GM23338 (cell line): ENCODE data around the gene MPP7. TPM values are rescaled to one million over a fixed set of nuclear protein-coding genes. Genes with fewer than 3 reads are reported as not detected.

Source experiments
- ATAC-seq: fragments of 200-7000 bp; cut with Tn5 transposase; 3 replicates; pipeline ENCODE4 v1.9.1; 2020
- DNase-seq: peaks from one replicate; pipeline ENCODE4 v3.0.0-alpha.2; 2015; ENCODE audit warnings: low spot score
- H2AFZ ChIP-seq: fragments of 200-600 bp; sonication (generic); 2 replicates; pipeline ENCODE4 v1.8.0; 2016; ENCODE audit warnings: antibody characterized with exemption, mild to moderate bottlenecking, moderate library complexity
- H3F3A ChIP-seq: fragments of 200-600 bp; sonication (generic); replicated peaks from 2 replicates; pipeline ENCODE4 v1.8.0; 2017; ENCODE audit warnings: antibody characterized with exemption, mixed run types, low read depth
- H3K27ac ChIP-seq: fragments of 200-600 bp; sonication (generic); 2 replicates; pipeline ENCODE4 v1.6.1; 2016; ENCODE audit warnings: low read depth
- H3K27me3 ChIP-seq: fragments of 200-600 bp; sonication (generic); 2 replicates; pipeline ENCODE4 v1.8.0; 2016; ENCODE audit warnings: mild to moderate bottlenecking, mixed run types, moderate library complexity; ENCODE audit not compliant: insufficient read depth
- H3K36me3 ChIP-seq: fragments of 200-600 bp; sonication (generic); 2 replicates; pipeline ENCODE4 v1.8.0; 2016; ENCODE audit warnings: mild to moderate bottlenecking; ENCODE audit not compliant: insufficient read depth
- H3K4me1 ChIP-seq: fragments of 200-600 bp; sonication (generic); 2 replicates; pipeline ENCODE4 v1.8.0; 2016; ENCODE audit warnings: mild to moderate bottlenecking, moderate library complexity; ENCODE audit not compliant: insufficient read depth
- H3K4me2 ChIP-seq: fragments of 200-600 bp; sonication (generic); 2 replicates; pipeline ENCODE4 v1.7.1; 2017; ENCODE audit warnings: mixed run types
- H3K4me3 ChIP-seq: fragments of 200-600 bp; sonication (generic); 2 replicates; pipeline ENCODE4 v1.6.1; 2016; ENCODE audit warnings: mixed run types
- H3K79me2 ChIP-seq: fragments of 200-600 bp; sonication (generic); replicated peaks from 2 replicates; pipeline ENCODE4 v1.8.0; 2017; ENCODE audit warnings: mild to moderate bottlenecking; ENCODE audit not compliant: insufficient read depth
- H3K9me2 ChIP-seq: fragments of 200-600 bp; sonication (generic); 2 replicates; pipeline ENCODE4 v1.8.0; 2017; ENCODE audit not compliant: insufficient read depth
- H4K20me1 ChIP-seq: fragments of 200-600 bp; sonication (generic); replicated peaks from 2 replicates; pipeline ENCODE4 v1.8.0; 2017; ENCODE audit warnings: mild to moderate bottlenecking; ENCODE audit not compliant: insufficient read depth
- H3K27ac Mint-ChIP-seq: 2 replicates; pipeline ENCODE4 v1.8.0; 2020; ENCODE audit warnings: inconsistent platforms, mild to moderate bottlenecking, moderate library complexity, mixed read lengths
- H3K27me3 Mint-ChIP-seq: 3 replicates; pipeline ENCODE4 v1.8.0; 2022; ENCODE audit warnings: low read depth, mild to moderate bottlenecking, moderate library complexity, mixed read lengths, inconsistent platforms; ENCODE audit not compliant: insufficient read depth, poor library complexity
- H3K36me3 Mint-ChIP-seq: 3 replicates; pipeline ENCODE4 v1.8.0; 2021; ENCODE audit warnings: low read depth, mild to moderate bottlenecking, inconsistent platforms, moderate library complexity, mixed read lengths
- H3K4me1 Mint-ChIP-seq: 3 replicates; pipeline ENCODE4 v1.8.0; 2020; ENCODE audit warnings: mild to moderate bottlenecking, inconsistent platforms, mixed read lengths
- H3K4me3 Mint-ChIP-seq: 3 replicates; pipeline ENCODE4 v1.8.0; 2021; ENCODE audit warnings: moderate library complexity, mild to moderate bottlenecking, inconsistent platforms, mixed read lengths
- H3K9me3 Mint-ChIP-seq: 3 replicates; pipeline ENCODE4 v1.8.0; 2020; ENCODE audit warnings: moderate library complexity, mild to moderate bottlenecking, inconsistent platforms, mixed read lengths
- CTCF ChIP-seq, 2 experiments: fragments of 200-600 bp in 1 of 2; sonication (generic) in 1 of 2; conservative IDR thresholded peaks; 2 replicates each; pipeline versions ENCODE4 v1.5.1 to v1.6.1; 2016 to 2017; ENCODE audit warnings: antibody characterized with exemption in 2 of 2, low read depth in 2 of 2, mild to moderate bottlenecking in 2 of 2, moderate library complexity in 1 of 2
- ETS1 ChIP-seq: IDR thresholded peaks from 2 replicates; pipeline ENCODE4 v1.6.1; 2016; ENCODE audit warnings: antibody characterized with exemption
- EZH2 ChIP-seq: fragments of 200-600 bp; sonication (generic); IDR thresholded peaks from one replicate; pipeline ENCODE4 v1.8.0; 2017; ENCODE audit warnings: antibody characterized with exemption, mild to moderate bottlenecking, low read depth; ENCODE audit not compliant: unreplicated experiment
- EZH2phosphoT487 ChIP-seq: fragments of 200-600 bp; sonication (generic); IDR thresholded peaks from one replicate; pipeline ENCODE4 v1.8.1; 2018; ENCODE audit warnings: antibody characterized with exemption; ENCODE audit not compliant: unreplicated experiment
- JUNB ChIP-seq: IDR thresholded peaks from one replicate; pipeline ENCODE4 v1.6.1; 2016; ENCODE audit warnings: antibody characterized with exemption; ENCODE audit not compliant: unreplicated experiment
- NANOG ChIP-seq: IDR thresholded peaks from 2 replicates; pipeline ENCODE4 v1.6.1; 2016; ENCODE audit warnings: antibody characterized with exemption, borderline replicate concordance
- POLR2AphosphoS5 ChIP-seq: IDR thresholded peaks from 2 replicates; pipeline ENCODE4 v1.6.1; 2016; ENCODE audit warnings: antibody characterized with exemption, low read depth
- ZNF331 ChIP-seq: fragments of 250-450 bp; sonication (Bioruptor Pico); IDR thresholded peaks from 2 replicates; pipeline ENCODE4 v1.5.0; 2020; ENCODE audit warnings: low read depth, mild to moderate bottlenecking, moderate library complexity
- polyA plus RNA-seq: library from polyadenylated mRNA; unstranded; fragments of >200 nt; fragmentation: Nextera tagmentation; extraction: Ambion mirVana; gene quantifications from 2 replicates; pipeline ENCODE4 v1.2.1, GENCODE V29; 2016
- total RNA-seq: library from RNA; depleted of rRNA; stranded (reverse); fragments of >200 nt; shearing (Covaris generic); gene quantifications from 2 replicates; pipeline ENCODE4 v1.2.3, GENCODE V29; 2014

The MPP7 gene
- total and polyA plus RNA-seq, 2 experiments from 2014 or later = 5.0 to 8.0 TPM

GRCh38 chr10:28269842-28270456 lies 32.9 kb downstream of the MPP7 start:
- Histone ChIP-seq H3K27me3 (no peaks in the 10 kb centered on the region), H4K20me1 (0 out of 2 replicates have a peak, but pooled peaks cover 4% of the 10 kb centered on the region), H3K4me1 (no peaks in the 10 kb centered on the region), H3K9me2 (no peaks in the 10 kb centered on the region), H2AFZ (no peak overlapping the region), H3K4me3 (no peak overlapping the region), H3K36me3 (no peaks in the 10 kb centered on the region), H3K4me2 (no peak overlapping the region), H3K79me2 (no peaks in the 10 kb centered on the region), H3F3A (no peaks in the 10 kb centered on the region), H3K27ac (no peak overlapping the region)
- no peak for ATAC-seq
- Mint-ChIP-seq H3K27me3 (peaks cover 2% of the 10 kb centered on the region), H3K4me3 (no peak overlapping the region), H3K4me1 (peaks cover 7% of the 10 kb centered on the region; the same call in 1 of the 3 replicates), H3K36me3 (no peaks in the 10 kb centered on the region), H3K27ac (no peak overlapping the region), H3K9me3 (no peaks in the 10 kb centered on the region)
- DNase-seq = no peak
- TF ChIP-seq EZH2phosphoT487 (no peak), CTCF (conservative IDR thresholded peaks at IDR 0.05; ENCODE audit: low read depth in 2 of 2) (no peak), EZH2 (no peak), POLR2AphosphoS5 (no peak), JUNB (no peak)

GRCh38 chr10:28266449-28267224 lies 36.2 kb downstream of the MPP7 start:
- no peaks in the 10 kb centered on the region for H3K27me3 ChIP-seq
- TF ChIP-seq POLR2AphosphoS5 = no peak
- no peak overlapping the region for H2AFZ ChIP-seq
- Mint-ChIP-seq H3K4me1 (peaks cover 11% of the 10 kb centered on the region; the same call in 2 of the 3 replicates), H3K27ac (no peak overlapping the region), H3K27me3 (peaks cover 3% of the 10 kb centered on the region), H3K9me3 (no peaks in the 10 kb centered on the region), H3K4me3 (no peak overlapping the region), H3K36me3 (no peaks in the 10 kb centered on the region)
- ATAC-seq (no peak), DNase-seq (no peak)
- no peaks in the 10 kb centered on the region for H3K36me3 ChIP-seq
- no peak overlapping the region for H3K4me2 ChIP-seq
- no peaks in the 10 kb centered on the region for H3K4me1 ChIP-seq
- no peaks in the 10 kb centered on the region for H4K20me1 ChIP-seq
- H3K27ac ChIP-seq = no peak overlapping the region
- H3K79me2 ChIP-seq = no peaks in the 10 kb centered on the region
- no peak overlapping the region for H3K4me3 ChIP-seq
- no peaks in the 10 kb centered on the region for H3K9me2 ChIP-seq
- H3F3A ChIP-seq = no peaks in the 10 kb centered on the region

- no peaks in the 10 kb centered on the region for H3K9me3 Mint-ChIP-seq
- Histone ChIP-seq H3F3A (no peaks in the 10 kb centered on the region), H3K4me1 (no peaks in the 10 kb centered on the region), H3K27me3 (no peaks in the 10 kb centered on the region), H3K27ac (no peak overlapping the region), H3K79me2 (no peaks in the 10 kb centered on the region), H3K4me3 (no peak overlapping the region), H3K36me3 (no peaks in the 10 kb centered on the region), H3K9me2 (no peaks in the 10 kb centered on the region), H3K4me2 (no peak overlapping the region), H4K20me1 (no peaks in the 10 kb centered on the region), H2AFZ (no peak overlapping the region)
- H3K27me3 Mint-ChIP-seq = peaks cover 3% of the 10 kb centered on the region
- no peaks in the 10 kb centered on the region for H3K36me3 Mint-ChIP-seq
- H3K4me3 Mint-ChIP-seq = no peak overlapping the region
- no peak overlapping the region for H3K27ac Mint-ChIP-seq
- peaks cover 4% of the 10 kb centered on the region; the same call in 1 of the 3 replicates for H3K4me1 Mint-ChIP-seq
- DNase-seq (peak; percentile 34), ATAC-seq (peak; percentile 64)
- no peak for TF ChIP-seq POLR2AphosphoS5
- TF ChIP-seq CTCF (conservative IDR thresholded peaks at IDR 0.05; ENCODE audit: low read depth in 2 of 2) = no peak
- TF ChIP-seq ZNF331 (CRISPR knock-in tag) = no peak
- TF ChIP-seq EZH2phosphoT487 = no peak
- TF ChIP-seq NANOG = no peak
- no peak for TF ChIP-seq ETS1
- no peak for TF ChIP-seq JUNB
Observed at GRCh38 chr10:28263136-28263857, 39.6 kb downstream of the MPP7 start.
